HG02840 (cell line): ENCODE data around the gene PIP5K1C.
"Not testable (repeated sequence)": the region's sequence is repeated elsewhere in the genome, so short reads cannot be mapped to it uniquely, and the experiment has no call there.

Experiments used
- ATAC-seq: cut with Tn5 transposase; IDR thresholded peaks from one replicate; pipeline ENCODE4 v1.9.1; 2021; ENCODE audit warnings: mild to moderate bottlenecking, moderate library complexity, moderate number of reproducible peaks; ENCODE audit not compliant: unreplicated experiment, low FRiP score

The PIP5K1C gene

DNA sequence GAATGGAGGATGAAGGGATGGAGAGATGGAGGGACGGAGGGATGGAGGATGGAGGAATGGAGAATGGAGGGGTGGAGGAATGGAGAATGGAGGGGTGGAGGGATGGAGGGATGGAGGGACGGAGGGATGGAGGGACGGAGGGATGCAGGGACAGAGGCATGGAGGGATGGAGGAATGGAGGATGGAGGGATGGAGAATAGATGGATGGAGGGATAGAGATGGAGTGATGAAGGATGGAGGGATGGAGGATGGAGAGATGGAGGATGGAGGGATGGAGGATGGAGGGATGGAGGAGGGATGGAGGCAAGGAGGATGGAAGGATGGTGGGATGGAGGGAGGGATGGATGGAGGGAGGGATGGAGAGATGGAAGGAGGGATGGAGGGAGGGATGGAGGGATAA, 22.1 kb downstream of the PIP5K1C start:
- no peak for ATAC-seq

DNA sequence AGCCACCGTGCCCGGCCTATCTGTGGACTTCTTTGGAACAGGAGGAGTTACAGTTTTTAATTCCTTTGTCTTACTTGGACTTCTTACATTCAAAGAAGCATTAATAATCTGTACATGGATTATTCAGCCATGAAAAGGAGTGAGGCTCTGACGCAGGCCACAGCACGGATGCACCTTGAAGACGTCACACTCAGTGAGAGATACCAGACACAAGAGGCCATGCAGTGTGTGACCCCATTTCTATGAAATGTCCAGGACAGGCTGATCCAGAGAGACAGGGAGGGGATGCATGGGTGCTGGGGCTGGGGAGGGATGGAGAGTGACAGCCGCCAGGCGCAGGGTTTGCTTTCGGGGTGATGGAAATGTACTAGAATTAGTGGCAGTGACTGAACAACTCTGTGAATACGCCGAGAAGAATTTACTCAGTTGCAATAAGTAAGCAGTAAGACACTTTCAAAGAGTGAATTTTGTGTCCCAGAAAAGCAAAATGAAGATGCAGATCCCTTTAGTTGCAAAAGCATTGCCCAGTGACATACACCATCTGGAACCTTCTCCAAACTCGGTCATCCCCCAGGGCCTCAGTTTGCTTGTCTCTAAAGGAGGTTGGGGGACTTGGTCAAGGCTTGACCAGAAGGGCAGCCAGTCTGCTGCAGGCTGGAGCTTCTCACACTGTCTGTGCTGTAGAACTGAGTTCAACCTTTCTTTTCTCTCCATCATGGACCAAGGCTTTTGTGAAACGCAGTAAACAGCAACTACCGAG, 25.3 kb downstream of the PIP5K1C start:
- no peak for ATAC-seq

DNA sequence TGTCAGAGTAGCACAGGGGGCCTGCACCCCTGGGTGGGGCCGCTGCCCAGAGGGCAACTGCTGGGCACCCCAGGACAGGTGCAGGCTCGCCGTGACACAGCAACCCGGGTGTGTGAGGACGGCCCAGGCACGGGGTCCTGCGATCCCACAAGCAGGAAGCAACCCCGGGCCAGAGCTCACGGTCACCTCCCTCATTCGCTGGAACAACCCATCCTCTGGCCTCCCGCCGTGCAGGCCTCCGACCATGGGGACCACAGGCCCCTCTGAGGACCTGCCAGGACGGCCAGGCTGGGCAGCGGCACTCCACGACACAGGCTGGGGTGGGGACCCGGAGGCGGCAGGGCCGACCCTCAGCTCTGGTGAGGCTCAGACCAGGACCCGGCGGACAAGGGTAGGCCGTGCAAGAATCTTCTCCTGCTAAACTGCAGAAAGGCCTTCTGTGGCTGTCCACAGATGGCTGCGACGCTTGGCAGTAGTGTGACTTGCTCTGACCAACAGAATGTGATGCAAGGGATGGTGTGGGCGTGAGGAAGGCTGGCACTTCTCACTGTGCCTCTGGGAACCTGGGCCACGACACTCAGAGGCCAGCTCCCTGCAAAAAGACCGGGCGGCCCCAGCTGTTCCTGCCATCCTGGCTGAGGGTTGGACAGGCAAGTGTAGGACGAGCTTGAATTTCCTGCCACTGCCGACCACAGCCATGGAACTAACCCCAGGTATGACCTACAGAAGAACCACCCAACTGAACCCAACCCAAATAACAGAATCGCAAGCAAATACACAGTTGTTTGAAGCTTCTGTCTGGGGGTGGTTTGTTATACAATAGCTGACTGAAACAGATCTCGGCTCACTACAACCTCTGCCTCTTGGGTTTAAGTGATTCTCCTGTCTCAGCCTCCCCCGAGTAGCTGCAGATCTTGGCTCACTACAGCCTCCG, 26.5 kb downstream of the PIP5K1C start:
- no peak for ATAC-seq

DNA sequence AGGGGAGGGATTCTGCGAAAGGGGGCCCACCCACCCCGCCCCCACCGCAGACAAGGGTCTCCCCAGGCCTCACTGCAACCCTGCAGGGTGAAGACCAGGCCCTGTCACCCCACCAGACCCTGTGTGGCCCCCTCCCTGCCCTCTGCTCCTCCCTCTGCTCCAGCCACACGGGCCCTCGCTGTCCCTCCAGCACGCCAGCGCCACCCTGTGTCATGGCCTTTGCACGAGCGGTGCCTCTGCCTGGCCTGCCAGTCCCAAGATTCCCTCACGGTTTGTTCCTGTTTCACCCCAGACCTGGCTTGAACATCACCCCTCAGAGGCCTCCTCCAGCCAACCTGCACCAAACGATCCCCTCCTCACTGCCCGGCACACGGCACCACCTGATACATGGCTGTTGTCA, 27.3 kb downstream of the PIP5K1C start:
- no peak for ATAC-seq

DNA sequence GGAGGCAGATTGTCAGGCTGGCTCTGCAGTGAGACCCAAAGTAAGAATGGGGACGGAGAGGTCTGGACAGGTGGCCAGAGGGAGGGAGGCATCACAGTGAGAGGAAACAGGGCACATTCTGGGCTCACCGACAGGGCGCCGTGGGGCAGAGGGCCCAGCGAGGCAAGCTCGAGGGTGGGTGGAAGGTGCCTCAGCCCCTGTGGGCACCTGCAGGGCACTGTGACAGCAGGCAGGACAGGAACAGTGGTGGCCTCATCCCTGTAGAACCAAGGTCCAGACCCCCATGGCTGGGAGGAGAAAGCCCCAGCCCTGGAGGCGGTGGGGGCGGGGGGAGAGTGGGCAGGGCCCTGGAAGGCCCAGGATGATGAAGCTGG, 27.7 kb downstream of the PIP5K1C start:
- ATAC-seq = no peak

DNA sequence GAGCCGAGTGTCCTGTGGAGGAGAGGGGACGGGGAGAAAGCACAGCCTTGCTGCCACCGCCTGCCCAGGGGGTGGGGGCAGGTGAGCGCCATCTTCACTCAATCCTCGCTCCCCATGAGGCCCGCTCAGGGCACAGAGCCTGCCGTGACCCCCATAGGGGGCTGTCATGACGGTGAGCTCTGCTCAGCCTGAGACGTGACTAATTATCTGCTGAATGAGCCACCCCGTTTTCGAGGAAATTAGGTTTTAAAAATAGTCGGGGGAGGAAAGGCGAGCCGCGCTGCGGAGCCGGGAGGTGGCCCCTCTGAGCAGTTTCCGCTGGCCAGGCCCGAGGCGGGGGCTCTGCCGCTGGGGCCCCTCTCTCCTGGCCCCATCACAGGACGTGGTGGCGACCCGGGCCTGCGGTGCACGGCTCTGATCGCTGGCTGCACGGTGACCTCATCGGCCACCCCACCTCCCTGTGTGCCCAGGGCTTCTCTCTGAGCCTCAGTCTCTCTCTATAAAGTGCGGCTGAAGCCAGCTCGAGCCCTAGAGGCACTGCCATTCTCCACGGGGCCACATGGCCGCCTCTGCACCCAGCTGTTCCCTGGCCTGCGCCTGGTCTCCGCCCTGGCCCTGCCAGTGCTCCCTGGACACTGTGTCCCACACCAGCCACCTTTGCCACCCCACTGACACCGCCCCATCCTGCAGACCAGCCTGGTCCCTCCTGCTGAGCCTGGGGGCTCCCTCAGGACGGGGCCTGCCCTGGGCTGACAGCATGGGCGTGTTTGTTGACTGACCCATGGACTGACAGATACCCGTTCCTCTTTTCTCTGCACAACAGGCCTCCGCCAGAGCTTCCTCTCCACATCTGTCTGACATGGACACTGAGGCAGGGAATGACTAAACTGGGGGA, 28.3 kb downstream of the PIP5K1C start:
- ATAC-seq = no peak

DNA sequence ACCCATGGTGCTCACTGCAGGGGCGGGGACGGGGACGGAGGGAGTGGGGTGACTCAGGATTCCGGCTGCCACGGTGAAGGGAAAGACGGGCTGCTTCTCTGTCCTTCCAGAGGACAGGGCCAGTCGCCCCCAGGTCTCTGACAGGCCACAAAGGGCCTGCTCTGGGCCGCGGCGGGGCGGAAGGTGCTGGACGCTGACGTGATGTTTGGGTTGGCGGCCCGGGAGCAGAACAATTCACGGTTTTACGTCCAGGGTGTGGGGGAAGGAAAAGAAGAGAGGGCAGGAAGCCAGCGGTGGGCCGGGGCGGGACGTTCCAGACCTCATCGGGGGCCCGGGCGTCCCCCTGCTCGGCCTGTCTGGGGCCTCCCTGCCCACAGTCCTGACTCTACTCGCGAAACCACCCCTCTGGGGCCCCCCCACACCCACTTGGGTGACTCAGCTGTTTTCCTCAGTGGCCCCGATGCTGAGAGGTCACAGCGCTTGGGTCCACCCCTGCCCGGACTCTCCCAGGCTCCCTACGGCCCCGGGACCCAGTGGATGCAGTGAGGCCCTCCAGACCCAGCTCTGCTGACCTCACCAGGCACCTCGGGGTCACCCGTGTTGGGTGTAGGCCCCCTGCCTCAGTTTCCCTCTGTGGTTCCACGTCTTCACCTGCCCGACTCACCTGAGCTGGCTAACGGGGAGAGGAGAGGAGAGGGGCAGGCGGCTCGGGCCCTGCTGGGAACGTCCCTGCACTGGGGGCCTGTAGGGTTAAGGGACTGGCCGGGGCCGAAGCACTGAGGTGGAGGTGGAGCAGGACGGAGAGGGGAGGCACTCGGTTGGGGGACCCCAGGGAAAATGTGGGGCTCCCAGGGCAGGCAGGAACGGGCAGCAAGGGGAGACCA, 29.2 kb downstream of the PIP5K1C start:
- ATAC-seq = no peak

DNA sequence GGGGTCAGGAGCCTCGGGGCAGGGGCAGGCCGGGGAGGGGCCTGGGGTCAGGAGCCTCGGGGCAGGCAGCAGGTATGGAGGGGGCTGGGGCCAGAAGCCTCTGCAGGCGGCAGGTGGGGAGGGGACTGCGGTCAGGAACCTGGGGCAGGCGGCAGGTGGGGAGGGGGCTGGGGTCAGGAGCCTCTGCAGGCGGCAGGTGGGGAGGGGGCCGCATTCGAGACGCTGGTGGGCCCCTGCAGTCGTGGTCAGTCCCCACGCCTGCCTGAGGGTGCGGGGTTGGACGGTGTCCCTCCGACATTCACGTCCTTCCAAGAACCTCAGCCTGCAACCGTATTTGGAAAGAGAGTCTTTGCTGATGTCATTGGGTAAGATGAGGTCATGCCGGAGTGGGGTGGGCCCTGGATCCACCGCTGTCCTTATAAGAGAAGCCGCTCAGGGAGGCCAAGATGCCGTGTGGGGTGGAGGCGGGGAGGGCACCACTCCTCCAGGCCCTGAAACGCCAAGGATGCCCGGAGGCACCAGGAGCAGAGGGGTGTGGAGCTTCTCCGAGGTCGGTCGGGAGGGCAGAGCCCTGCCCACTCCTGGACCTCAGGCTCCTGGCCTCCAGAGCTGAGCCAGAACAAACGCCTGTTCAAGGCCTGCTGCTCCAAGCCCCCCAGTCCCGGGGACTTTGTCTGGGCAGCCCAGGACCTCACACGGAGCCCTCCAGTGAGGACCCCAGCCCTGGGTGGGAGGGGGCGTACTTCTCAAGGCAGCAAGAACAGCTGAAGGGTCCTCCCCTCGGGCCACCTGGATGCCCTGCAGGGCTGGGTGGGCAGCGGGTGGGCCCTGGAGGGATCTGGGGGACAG, 30.1 kb downstream of the PIP5K1C start:
- ATAC-seq = no peak

DNA sequence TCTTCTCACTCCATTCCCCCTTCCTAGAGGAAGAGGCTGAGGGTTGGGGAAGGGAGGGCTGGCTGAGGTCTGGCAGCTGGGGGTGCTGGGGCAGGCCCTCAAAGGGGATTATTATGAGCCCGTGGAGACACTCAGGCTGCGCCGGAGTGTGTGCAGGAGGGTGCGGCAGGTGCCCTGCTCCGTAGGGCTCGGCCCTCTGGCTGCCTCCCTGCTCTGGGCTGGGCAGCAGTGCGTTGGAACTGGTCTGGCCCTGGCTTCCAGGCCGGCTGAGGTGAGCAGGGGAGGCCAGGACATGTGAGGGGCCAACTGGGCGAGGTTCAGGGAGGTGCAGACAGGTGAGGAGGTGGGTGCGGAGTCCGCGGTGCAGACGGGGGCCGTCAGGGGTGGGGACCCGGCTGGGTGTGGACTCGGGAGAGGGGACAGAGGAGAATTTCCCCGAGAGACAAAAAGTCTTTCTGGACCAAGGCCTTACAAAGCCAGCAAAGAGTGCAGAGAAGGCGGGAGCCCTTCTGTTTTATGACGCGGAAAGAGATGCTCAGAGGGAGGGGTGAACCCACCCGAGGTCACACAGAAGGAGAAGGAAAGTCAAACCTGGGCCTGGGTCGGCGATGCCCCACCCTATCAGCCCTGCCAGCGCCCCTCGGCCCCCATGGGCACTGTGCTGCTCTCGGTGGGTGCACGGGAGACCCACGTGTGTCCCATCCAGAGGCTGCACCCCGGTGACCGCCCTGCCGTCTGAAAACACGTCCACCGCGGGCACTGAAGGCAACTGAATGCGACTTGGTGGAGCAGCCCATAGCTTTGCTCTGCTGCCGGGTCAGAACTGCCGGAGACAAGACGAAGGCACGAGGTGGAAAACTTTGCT, 31.0 kb downstream of the PIP5K1C start:
- ATAC-seq = no peak

DNA sequence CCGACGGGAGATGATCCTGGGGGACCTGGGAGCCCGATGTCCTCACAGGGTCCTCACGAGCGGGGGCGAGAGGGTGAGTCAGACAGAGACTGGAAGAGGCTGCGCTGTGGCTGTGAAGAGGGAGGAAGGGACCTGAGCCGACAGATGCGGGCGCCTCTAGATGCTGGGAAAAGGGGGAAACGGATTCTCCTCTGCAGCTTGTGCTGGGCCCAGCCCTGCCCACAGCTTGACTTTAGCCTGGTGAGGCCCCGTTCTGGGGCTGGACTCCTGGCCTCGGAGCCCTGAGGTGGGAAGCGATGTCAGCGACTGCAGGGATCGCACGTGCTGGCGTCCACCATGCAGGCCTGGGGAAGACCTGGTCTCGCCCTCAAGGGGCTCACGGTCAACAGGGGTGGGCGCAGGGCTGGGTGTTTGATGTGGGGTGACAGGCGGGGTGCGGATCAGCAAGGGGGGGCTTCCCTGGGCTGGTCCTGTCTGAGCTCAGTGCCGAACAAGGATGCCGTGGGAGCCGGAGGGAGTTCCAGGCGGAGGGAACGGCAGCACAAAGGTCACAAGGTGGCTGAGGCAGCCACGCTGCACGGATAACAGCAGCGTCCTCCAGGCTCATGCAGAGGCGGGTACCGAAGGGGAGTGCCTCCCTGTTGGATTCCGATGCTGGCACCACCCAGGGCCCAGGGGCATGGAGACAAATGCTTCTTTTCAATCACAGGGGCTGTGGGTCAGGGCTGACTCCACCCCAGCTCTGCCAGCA, 31.8 kb downstream of the PIP5K1C start:
- ATAC-seq = no peak

DNA sequence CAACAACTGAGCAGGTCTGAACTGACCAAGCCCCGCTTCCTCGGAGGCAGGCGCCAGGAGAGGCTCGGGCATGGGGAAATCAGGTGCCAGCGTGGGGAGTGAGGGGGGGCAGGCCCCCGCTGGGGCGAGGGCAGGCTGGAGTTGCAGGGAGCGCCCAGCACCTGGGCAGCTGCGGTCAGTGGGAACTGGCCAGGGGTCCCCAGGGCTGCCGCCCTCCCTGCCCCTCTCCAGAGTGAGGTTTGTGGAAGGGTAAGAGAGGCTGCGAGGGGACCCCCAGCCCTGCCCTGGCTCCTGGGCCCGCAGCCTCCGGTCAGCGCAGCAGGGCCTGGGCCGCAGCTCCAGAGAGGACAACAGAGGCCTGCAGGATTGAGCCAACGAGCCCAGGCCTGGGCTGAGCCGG, 32.5 kb downstream of the PIP5K1C start:
- no peak for ATAC-seq

DNA sequence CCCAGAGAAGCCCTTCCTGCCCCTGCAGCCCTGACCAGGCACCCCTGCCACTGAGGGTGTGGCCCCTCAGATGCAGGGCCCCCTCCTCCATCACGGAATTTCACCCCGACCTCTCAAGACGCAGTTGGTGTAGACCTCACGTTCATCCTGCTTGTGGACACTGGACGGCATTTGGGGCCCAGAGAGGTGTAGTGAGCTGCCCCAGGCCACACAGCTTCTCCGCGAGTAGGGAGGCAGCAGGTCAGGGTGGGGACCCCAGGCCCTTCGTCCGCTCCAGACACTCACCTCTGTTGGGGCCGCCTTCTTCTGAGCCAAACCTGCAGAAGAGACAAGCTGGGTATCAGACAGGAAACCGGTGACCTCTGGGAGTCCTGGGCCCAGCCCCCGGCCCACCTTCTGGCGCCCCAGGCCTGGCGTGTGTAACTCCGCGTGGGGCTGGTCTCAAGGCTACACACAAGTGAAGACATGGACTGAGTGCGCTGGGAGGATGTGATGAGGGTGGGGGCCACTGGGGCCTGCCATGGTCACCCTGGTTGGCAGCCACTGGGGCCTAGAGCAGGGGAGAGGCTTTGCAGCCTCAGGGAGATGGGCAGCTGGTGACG, 33.1 kb downstream of the PIP5K1C start:
- no peak for ATAC-seq

DNA sequence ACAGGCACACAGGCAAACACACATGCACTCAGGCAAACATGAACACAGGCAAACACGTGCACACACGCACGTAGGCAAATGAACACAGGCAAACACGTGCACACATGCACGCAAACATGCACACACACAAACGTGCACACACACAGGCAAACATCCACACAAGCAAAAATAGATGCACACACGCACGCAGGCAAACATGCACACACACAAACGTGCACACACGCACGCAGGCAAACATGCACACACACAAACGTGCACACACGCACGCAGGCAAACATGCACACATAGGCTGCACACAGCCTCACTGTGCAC, 33.8 kb downstream of the PIP5K1C start:
- ATAC-seq = not testable (repeated sequence)

DNA sequence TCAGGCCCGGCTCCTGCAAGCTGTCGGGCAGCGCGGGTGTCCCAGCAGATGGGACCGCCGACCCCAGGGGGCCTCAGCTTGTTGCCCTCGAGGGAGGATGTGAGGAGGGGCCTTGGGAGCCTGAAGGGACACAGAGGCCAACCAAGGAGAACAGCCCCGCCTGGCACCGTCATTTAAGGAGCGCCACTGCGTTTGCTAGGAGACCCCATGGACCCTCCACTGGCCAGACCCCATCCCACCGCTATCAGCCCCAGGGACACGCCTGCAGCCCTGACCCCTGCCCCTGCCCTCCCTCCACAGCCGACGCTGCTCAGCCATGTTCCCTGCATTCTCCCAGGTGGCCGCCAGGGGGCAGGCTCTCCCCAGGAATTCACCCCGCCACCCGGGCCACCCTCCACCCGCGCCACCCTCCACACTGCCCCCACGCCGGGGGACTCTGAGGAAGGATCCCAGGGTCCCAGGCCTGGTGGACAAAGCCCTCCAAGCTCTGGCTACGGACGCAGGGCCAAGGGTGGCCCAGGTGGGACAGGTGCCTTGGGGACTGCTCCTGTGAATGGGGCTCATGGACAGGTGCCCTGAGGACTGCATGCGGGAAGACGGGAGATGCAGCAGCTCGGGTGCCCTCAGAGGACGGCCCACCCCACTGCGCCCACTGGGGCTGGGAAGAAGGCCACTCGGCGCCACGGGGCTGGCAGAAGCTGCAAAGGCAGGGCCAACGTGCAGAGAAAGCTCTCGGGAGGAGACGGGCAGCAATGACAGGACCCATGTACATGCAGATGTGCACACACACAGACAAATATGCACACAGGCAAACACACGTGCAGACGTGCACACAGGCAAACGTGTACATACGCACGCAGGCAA, 34.4 kb downstream of the PIP5K1C start:
- no peak for ATAC-seq

DNA sequence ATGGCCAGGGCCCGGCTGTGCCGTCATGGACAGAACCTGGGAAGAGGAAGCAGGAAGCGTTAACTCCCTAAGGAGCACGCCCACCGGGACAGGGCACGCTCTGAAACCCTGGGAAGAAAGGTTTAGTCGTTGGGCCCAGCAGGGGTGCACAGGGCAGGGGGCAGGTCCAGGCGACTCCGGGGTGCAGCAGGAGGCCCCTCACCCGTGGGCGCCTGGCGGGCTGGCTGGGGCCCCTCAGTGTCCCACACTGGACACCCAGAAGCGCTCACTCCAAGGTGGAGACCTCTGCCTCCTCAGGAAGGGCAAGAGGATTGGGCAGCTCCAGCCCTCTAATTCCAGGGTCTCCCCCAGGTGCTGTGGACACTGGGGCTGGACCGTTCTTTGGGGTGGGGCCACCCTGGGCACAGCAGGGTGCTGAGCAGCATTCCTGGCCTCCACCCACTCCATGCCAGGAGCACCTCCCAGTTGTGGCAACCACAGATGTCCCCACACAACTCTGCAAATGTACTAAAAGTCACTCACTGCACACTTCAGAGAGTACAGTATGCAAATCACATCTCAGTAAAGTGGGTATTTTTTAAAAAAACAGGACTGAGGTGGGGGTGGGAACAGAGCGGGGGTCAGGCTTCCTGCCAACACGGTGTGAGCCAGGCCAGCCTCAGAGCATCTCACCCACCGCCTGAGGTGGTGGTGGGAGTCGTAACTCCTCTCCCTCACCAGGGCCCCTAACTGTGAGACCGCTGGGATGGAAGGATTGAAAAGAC, 35.2 kb downstream of the PIP5K1C start:
- no peak for ATAC-seq
